Chondrocyte (in vitro differentiated cells): ENCODE results near the gene PLEKHO1. TPM values are rescaled to one million over a fixed set of nuclear protein-coding genes. Genes with fewer than 3 reads are reported as not detected.
A peak's percentile ranks its signal among the peaks of the same experiment; 100 is the strongest.

ENCODE experiments used
- DNase-seq: peaks from one replicate; pipeline ENCODE4 v3.0.0; 2021; ENCODE audit warnings: mixed read lengths, low spot score
- H3K27ac Mint-ChIP-seq: one replicate; pipeline ENCODE4 v1.8.0; 2021; ENCODE audit warnings: mild to moderate bottlenecking, moderate library complexity, mixed read lengths; ENCODE audit not compliant: unreplicated experiment
- H3K27me3 Mint-ChIP-seq: 2 replicates; pipeline ENCODE4 v1.8.0; 2021; ENCODE audit warnings: low read depth, mixed read lengths
- H3K36me3 Mint-ChIP-seq: 2 replicates; pipeline ENCODE4 v1.8.0; 2021; ENCODE audit warnings: low read depth, mixed read lengths
- H3K4me1 Mint-ChIP-seq: 2 replicates; pipeline ENCODE4 v1.8.0; 2021; ENCODE audit warnings: low read depth, mild to moderate bottlenecking, mixed read lengths
- H3K4me3 Mint-ChIP-seq: one replicate; pipeline ENCODE4 v1.8.0; 2021; ENCODE audit warnings: mild to moderate bottlenecking, moderate library complexity, mixed read lengths; ENCODE audit not compliant: unreplicated experiment
- H3K9me3 Mint-ChIP-seq: 2 replicates; pipeline ENCODE4 v1.8.0; 2021; ENCODE audit warnings: low read depth, mixed read lengths
- total RNA-seq: library from RNA; stranded (reverse); gene quantifications from 3 replicates; pipeline ENCODE4 v1.2.1, GENCODE V29; 2021
- TF ChIP-seq, protein P1 (sequence below): fragments of 200-600 bp; sonication (generic); IDR thresholded peaks from 2 replicates; pipeline ENCODE4 v1.5.0; 2021; ENCODE audit warnings: antibody characterized with exemption, mild to moderate bottlenecking, moderate library complexity

PLEKHO1 gene
- total RNA-seq, 1 donor from 2014 or later, result 52.5 TPM

- no peaks in the 10 kb centered on the region for H3K27me3 Mint-ChIP-seq
- H3K27ac Mint-ChIP-seq, result peak overlapping the region; percentile 96
- H3K9me3 Mint-ChIP-seq, result no peaks in the 10 kb centered on the region
- H3K4me1 Mint-ChIP-seq, result peaks cover 59% of the 10 kb centered on the region
- TF ChIP-seq, protein P1, sequence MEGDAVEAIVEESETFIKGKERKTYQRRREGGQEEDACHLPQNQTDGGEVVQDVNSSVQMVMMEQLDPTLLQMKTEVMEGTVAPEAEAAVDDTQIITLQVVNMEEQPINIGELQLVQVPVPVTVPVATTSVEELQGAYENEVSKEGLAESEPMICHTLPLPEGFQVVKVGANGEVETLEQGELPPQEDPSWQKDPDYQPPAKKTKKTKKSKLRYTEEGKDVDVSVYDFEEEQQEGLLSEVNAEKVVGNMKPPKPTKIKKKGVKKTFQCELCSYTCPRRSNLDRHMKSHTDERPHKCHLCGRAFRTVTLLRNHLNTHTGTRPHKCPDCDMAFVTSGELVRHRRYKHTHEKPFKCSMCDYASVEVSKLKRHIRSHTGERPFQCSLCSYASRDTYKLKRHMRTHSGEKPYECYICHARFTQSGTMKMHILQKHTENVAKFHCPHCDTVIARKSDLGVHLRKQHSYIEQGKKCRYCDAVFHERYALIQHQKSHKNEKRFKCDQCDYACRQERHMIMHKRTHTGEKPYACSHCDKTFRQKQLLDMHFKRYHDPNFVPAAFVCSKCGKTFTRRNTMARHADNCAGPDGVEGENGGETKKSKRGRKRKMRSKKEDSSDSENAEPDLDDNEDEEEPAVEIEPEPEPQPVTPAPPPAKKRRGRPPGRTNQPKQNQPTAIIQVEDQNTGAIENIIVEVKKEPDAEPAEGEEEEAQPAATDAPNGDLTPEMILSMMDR, result no peak
- DNase-seq, result no peak
- H3K36me3 Mint-ChIP-seq, result peaks cover 11% of the 10 kb centered on the region
- H3K4me3 Mint-ChIP-seq, result peak overlapping the region; percentile 57
Measured at GRCh38 chr1:150161747-150162581, 12.2 kb downstream of the PLEKHO1 start.

DNA sequence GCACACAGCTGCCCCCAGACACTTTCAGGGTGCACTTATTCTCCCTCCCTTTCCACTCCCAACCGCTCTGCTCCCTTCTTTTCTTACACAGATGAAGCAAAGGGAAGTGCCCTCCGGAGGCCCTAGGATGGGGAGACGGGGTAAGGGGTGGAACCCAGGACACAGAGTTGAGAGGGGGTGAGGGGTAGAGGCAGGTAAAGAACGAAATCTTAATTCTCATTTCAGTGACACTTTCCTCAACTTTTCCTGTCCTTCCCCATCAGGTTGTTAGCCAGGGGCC lies 12.8 kb downstream of the PLEKHO1 start:
- peaks cover 8% of the 10 kb centered on the region for H3K36me3 Mint-ChIP-seq
- no peaks in the 10 kb centered on the region for H3K27me3 Mint-ChIP-seq
- no peak for DNase-seq
- peak overlapping the region; percentile 57 for H3K4me3 Mint-ChIP-seq
- peak overlapping the region; percentile 96 for H3K27ac Mint-ChIP-seq
- TF ChIP-seq, protein P1, result no peak
- H3K4me1 Mint-ChIP-seq, result peaks cover 56% of the 10 kb centered on the region
- no peaks in the 10 kb centered on the region for H3K9me3 Mint-ChIP-seq

DNA sequence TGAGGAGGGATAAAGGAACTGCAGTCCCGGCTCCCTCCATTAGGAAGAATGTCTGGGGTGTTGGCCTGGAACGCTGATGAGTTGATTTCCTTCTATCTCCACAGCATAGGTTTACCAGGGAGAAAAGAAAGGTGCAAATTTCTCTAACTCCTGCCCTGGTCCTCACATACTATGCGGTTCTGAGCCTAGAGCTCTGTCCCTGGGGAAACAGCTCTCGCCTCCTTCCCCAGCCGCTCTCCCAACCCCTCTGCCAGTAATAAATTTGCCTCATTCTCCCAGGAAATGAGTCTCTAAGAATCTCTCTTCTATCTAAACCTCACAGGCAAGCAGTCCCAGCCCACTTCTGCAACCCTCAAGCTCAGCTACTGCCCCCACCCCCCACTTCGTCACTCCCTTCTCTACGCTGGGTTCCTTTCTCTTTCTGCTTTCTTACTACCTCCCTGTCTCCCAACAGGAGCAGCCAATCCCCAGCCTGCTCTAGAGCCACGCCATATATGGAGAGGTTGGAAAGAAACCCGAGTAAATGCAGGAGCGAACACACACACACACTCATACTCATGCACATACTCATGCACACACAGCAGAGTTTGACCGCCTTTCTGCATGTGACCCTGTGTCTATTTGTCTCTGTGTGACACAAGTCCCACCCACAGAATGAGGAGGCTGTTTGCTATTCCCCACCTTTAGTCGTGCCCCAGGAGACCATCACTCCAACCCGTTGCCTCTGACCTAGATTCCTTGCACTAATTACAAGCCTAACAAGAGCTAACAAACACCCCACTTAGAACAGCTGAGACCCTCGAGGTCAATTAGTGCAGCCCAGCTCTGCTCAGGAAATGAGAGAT lies 13.4 kb downstream of the PLEKHO1 start:
- H3K9me3 Mint-ChIP-seq, result no peaks in the 10 kb centered on the region
- no peak for DNase-seq
- no peaks in the 10 kb centered on the region for H3K27me3 Mint-ChIP-seq
- peaks cover 5% of the 10 kb centered on the region for H3K36me3 Mint-ChIP-seq
- TF ChIP-seq, protein P1, result peak; percentile 48
- H3K4me1 Mint-ChIP-seq, result peaks cover 53% of the 10 kb centered on the region
- peak overlapping the region; percentile 57 for H3K4me3 Mint-ChIP-seq
- H3K27ac Mint-ChIP-seq, result peak overlapping the region; percentile 96

DNA sequence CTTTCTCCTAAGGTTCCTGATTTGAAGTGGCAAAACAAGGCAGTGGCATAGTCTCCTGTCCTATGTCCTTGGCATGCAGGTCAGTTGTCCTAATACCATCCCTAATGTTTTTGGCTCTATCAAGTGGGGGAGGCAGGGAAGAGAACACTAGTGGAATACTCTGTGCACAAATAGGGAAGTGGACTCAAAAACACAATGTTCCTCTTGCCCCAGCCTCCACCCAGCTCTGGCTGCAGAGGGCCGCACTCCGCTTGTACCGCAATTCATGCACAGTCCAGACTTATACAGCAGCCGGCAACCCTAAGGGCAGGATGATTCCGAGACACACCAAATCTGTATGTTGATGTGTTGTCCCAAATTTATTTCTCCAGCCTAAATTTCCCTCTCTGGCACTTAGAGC lies 14.5 kb downstream of the PLEKHO1 start:
- Mint-ChIP-seq H3K27me3 (no peaks in the 10 kb centered on the region), H3K27ac (peak overlapping the region; percentile 77), H3K9me3 (no peaks in the 10 kb centered on the region), H3K4me1 (peaks cover 43% of the 10 kb centered on the region), H3K4me3 (no peak overlapping the region), H3K36me3 (peaks cover 3% of the 10 kb centered on the region)
- DNase-seq, result no peak
- TF ChIP-seq, protein P1, result no peak

- Mint-ChIP-seq H3K9me3 (no peaks in the 10 kb centered on the region), H3K4me1 (peaks cover 40% of the 10 kb centered on the region), H3K27ac (no peak overlapping the region), H3K36me3 (peaks cover 2% of the 10 kb centered on the region), H3K27me3 (no peaks in the 10 kb centered on the region), H3K4me3 (no peak overlapping the region)
- DNase-seq, result no peak
- TF ChIP-seq, protein P1, result no peak
Measured at GRCh38 chr1:150164779-150165178, 15.1 kb downstream of the PLEKHO1 start.
